Activated CD4-positive, CD25-positive, alpha-beta regulatory T cell treated with anti-CD3 and anti-CD28 coated beads, Interleukin-2, amount 50 U/mL, for 16 hours (primary cell): ENCODE results near the gene NR6A1.
A peak's percentile ranks its signal among the peaks of the same experiment; 100 is the strongest.
"Not testable (repeated sequence)": the region's sequence is repeated elsewhere in the genome, so short reads cannot be mapped to it uniquely, and the experiment has no call there.

Experiments
- DNase-seq: peaks from one replicate; pipeline ENCODE4 v3.0.0-alpha.2; 2020; ENCODE audit warnings: low read depth, low spot score

Gene NR6A1

DNA sequence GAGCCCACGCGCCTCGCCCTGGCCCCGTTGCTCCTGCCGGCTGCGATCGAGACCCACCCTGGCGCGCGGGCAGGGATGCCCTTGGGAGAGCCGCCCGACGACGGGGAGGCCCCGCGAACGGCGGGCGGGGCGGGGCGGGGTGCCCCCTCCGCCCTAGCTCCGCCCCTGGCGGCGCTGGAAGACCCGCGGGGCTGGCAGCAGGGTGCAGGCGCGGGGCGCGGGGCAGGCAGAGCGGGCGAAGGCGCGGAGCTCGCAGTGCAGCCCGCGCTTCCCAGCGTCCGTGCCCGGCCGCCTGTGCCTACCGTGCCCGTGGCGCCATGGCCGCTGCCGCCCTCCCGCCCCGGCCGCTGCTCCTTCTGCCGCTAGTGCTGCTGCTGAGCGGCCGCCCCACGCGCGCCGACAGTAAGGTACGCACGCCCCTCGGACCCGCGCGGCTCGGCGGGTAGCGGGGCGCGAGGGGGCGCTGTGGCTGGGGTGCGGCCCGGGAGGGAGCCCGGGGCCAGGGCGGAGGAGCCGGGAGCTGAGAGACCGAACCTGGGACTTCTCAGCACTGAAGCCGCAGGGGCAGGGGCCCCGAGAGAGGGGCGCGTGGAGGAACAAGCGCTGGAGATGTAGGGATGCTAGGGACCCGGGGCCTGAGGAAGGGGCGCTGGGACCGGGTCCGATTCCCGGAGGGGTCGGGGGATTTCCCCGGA is 6.0 kb upstream of the NR6A1 start, which contains the start of gene OLFML2A:
OLFML2A (plus strand) TSS at position 180 of the 695 bp plus-strand sequence; CDS start at position 318, 138 bp downstream.
- no peak for DNase-seq

- no peak for DNase-seq
Measured at GRCh38 chr9:124776618-124776953, 5.5 kb upstream of the NR6A1 start.

DNA sequence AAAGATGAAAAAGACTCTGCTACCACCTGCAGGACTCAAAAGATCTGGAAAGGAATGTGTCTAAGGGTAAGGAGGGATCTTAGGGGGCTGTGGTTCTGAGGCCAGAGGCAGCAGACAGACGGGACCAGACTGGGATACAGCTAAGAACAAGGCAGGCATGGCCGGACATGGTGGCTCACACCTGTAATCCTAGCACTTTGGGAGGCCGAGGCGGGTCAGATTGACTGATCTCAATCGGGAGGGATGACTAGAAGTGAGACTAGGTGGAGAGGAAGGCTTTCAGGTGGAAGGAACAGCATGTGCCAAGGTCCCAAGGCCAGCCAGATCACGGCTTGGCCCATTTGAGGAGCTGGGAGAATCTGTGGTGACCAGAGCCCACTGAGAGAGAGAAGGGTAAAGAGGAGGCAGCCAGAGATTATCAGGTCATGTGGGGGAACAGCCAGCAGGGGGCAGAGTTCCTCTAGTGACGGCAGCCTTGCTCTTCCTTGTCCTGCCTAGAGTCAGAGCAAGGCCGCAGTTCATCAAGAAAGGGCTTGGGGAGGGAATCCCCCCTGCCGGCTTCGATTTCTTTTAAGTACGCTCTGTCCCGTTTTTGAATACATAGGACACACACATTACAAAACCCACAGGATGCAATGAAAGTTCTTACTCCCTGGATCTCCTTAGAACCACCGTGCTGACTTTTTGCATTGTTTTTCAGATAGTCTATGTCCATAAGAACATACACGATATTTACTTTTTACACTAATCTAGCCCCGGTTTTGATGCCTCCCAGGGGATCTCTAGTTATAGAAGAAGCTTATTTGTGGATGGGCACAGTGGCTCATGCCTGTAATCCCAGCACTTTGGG is 3.2 kb upstream of the NR6A1 start:
- DNase-seq: peak; percentile 57

DNA sequence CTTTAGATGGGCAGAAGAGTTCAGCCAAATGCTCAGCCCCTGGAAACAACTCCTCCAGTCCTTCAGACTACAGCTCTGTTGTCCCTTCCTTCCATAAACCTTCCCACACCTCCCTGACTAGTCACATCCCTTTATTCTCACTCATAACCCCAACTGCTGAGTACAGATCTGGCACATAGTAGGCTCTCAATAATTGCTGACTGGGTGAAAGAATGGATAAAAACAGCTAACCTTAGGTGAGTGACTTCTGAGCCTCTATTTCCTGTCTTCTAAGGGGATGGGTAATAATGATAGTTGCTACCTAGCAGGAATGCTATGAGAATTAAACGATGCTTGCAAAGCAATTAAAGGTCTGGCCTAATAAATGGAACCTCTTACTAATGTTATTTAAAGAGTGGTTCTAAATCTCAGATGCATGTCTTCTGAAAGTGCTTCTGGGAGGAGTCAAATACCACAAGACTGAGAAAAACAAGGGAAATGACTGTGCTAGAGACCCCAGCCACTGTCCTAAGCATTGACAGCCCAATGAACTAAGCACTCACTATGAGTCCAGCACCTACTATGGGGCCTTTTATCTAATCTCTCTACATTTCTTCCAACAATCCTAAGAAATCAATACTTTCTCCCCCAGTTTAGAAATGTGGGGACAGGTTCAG is 2.5 kb upstream of the NR6A1 start:
- no peak for DNase-seq

- not testable (repeated sequence) for DNase-seq
Measured at GRCh38 chr9:124772877-124773276, 1.8 kb upstream of the NR6A1 start.

DNA sequence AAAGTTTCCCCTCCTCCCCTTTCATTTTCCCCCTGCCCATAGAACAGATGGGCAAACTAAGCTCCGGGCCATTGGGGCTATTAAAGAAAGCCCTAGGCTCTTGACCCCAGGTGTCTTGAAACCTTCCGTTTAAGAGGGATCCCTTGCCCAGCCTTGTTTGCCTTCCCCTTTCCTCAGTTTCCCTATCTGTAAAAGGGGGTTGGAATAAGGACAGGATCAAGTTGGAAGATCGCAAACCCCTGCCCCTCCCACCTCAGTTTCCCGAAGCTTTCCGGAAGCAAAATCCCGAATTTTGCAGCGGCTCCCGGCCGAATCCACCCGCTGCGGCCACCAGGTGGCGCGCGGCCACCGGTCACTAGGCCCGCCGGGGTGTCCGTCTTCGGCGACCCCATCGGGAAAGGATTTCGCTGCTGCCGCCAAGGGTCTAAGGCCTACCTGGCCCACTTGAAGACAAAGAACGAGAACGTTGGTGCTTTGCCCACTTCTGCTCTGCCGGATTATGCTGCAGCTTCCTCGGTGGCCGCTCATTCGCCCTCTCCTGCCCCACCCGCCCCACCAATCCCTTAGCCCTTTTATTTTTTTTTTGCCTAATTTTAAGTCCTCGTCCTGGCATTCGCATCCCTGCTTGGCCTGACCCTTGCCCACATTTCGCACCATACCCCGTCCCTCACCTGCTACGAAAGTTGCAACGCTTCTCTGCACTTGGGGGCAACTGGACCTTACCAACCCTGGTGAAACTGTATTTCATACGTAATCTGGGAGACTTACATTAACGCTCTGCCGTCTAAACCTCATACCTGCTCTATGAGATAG is 962 bp upstream of the NR6A1 start:
- DNase-seq: no peak

DNA sequence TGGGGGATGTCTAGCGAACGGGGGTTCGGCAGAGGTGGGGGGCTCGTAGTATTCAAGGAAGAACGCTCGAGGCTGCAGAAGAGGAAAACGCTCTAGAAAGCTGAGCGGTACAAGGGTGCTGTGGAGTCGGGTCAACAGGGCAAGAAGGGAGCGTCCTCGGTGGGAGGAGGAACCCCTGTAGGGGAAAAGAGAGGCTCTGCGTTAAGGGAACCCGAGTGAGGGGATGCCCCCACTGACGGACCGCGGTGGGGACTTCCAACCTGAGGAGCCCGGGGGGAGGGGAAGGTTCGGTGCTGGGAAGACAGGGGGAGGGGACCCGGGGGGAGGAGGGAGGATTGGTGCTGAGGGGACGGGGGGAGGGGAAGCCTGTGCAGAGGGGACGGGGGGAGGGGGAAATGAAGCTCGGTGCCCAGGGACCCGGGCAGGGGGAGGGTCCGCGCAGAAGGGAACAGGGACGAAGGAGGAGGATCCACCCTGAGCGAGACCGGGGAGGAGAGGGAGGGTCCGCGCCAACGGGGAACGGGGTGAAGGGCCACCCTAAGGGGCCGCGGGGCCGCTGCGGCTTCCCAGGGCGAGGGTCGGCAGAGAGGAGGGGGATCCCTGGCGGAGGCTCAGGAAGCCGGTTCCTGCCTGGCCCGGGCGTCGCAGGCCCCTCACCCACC is 621 bp downstream of the NR6A1 start:
- no peak for DNase-seq

DNA sequence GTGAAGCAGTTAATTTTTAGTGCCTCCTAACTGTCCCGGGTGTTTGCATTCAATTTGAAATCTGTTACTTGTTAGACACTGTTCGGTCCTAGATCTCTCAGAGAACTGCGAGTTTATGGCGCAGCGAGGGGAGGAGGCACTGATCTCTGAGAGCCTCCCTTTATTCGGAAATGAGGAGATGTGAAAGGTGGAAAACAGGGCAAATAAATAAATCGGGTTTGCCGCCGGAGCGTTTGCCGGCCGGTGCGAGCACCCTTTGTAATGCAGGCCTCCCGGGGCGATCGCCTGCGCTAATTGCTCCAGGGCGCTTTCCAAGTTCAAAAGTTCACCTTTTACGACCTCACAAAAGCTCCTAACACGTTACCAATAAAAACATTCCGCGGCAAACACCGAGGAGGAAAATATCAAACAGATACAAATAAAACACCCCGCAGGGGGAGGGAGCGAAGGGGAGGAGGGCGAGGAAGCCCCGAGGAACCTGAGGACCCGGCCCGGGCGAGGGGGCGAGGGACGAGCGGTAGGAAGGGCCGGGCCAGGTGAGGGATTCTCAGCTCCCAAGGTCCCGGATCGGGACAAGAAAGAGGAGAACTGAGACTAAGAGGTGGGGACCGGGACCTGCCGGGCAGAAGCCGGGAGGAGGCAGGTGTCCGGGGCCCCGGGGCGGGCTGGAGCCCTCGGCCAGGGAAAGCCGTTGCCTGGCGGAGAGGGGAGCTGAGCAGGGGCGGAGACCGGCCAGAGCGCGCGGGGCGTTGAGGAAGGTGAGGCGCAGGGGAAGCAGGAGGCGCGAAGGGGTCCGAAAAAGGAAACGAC is 1.4 kb downstream of the NR6A1 start:
- DNase-seq: no peak

DNA sequence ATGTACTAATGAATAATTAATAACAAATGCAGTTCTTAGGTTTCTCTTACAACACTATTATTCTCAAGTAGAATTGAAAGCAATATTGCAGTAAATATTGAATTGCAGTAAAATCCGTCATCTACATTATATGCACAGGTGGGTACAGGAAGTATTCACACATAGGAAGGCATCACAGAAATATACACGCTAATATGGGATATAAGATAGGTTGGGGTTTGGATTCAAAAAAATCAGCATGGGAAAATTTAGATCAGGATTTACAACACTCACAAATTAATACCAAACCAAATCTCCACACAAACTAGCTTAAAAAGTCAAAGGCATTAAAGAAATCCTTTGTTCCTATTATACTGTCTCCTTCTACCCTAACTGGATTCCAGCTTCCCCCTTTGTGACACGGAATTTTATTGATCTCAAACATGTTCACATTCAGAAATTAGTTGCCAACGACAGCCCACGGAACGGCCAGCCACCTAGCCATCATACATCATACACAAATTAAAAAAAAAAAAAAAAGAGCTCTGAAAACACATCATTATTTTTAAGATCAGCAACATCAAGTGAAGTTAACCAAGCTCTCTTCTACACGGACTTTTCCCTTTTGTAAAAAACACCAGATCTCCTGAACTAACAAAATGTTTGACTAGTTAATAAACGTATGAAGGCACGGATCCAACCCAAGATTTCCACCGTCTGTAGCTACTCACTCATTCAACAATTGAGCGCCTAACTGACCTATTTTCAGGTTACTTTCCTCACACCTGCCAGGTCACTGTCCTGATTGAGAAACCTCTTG is 2.2 kb downstream of the NR6A1 start:
- no peak for DNase-seq

GRCh38 chr9:124768334-124768733 is 2.8 kb downstream of the NR6A1 start:
- DNase-seq: no peak

DNA sequence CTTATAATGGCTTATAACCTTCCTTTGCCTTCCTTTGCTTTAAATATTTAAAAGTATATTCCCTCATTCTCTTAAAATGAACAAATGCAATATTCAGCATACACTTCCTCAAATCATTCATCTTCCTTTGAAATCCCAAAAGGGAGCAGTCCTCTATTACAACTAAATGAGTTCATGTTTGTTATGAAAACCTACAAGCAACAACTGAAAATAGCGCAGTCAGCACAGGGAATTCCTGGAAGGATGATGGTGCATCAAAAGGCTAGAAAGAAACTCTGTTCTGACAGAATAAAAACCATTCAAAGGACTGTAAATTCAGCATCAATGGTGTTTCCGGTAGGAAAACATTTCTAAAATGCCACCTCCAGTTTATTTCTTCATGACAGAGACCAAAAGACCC is 3.3 kb downstream of the NR6A1 start:
- DNase-seq: no peak

- no peak for DNase-seq
Measured at GRCh38 chr9:124766815-124767554, 4.1 kb downstream of the NR6A1 start.

DNA sequence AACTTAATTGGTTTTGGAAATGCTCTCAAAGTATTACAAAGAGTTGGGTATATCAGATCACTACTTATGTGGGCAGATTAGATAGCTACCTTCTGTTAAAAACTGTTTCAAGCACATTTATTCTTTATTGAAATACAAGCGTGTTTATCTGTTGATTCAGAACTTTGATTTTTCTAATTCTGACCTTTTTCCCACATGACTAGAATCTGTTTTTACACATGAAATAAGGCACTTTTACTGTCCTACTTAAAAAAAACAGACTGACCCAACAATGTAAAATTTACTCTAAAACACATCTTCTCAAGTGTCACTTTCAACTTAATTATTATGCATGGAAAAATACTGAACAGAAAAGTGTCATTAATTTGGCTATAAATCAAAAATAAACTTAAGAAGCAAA is 4.8 kb downstream of the NR6A1 start:
- no peak for DNase-seq

- no peak for DNase-seq
Measured at GRCh38 chr9:124765439-124765835, 5.7 kb downstream of the NR6A1 start.

GRCh38 chr9:124764774-124765438 is 6.2 kb downstream of the NR6A1 start:
- no peak for DNase-seq

GRCh38 chr9:124762633-124763032 is 8.5 kb downstream of the NR6A1 start:
- DNase-seq: no peak

- no peak for DNase-seq
Measured at GRCh38 chr9:124761710-124762109, 9.4 kb downstream of the NR6A1 start.

DNA sequence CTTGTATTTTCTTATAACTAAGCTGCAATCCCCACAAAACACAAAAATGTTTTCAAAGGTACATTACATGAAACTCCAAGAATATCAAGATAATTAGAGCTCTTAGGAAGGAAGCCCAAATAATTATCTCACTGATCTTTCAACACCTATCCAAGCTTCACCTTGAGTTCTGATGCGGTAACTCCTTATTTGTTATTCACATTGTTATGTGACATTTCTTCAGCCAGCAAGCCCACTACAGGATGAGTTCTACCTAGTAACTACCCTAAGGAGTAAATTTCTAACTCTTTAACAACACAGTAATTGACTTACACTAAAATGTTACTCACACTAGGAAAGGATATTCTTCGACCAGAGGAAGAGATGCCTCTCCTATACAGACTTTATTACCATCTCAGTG is 9.9 kb downstream of the NR6A1 start:
- no peak for DNase-seq
